GM10266 (cell line): Measurements from ENCODE around the gene ERO1B.

Source experiments
- DNase-seq: peaks from one replicate; pipeline ENCODE4 v3.0.0; 2012; ENCODE audit errors: extremely low spot score
- CTCF ChIP-seq: IDR thresholded peaks from 2 replicates; pipeline ENCODE4 v1.5.1; 2012; ENCODE audit warnings: mild to moderate bottlenecking, low read depth; ENCODE audit not compliant: control insufficient read depth, insufficient read depth; ENCODE audit errors: missing control alignments

The ERO1B gene

GRCh38 chr1:236175642-236176336 lies 106.0 kb downstream of the ERO1B start:
- TF ChIP-seq CTCF = no peak
- no peak for DNase-seq

- no peak for DNase-seq
Observed at GRCh38 chr1:236173174-236173767, 108.5 kb downstream of the ERO1B start.

DNA sequence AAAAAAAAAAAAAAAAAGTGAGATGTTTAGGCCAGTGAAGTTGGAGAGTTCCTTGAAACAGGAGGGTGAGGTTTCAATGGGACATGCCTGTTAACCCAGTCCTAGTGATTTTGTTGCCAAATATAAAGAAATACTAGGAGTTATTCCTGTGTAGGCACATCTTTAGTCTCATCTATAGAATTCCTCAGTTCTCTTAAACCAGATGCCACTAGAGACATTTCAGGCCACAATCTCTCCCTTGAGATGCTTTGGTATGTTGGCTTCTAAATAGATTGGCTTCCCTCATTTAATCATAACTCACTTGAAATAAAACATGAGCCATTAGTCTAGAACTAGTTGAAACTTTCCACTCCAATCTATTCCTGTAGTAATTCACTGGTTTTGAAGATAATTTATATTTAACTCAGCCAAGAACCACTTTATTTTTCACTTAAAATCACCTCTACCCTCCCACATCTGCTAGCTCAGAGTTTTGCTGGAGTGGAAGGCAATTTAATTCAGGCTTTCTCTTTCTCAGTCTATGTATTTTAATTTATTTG lies 109.6 kb downstream of the ERO1B start:
- DNase-seq = no peak
- no peak for TF ChIP-seq CTCF

More at GRCh38 chr1:236173174-236173767, 108.5 kb downstream of the ERO1B start:
- TF ChIP-seq CTCF = no peak

DNA sequence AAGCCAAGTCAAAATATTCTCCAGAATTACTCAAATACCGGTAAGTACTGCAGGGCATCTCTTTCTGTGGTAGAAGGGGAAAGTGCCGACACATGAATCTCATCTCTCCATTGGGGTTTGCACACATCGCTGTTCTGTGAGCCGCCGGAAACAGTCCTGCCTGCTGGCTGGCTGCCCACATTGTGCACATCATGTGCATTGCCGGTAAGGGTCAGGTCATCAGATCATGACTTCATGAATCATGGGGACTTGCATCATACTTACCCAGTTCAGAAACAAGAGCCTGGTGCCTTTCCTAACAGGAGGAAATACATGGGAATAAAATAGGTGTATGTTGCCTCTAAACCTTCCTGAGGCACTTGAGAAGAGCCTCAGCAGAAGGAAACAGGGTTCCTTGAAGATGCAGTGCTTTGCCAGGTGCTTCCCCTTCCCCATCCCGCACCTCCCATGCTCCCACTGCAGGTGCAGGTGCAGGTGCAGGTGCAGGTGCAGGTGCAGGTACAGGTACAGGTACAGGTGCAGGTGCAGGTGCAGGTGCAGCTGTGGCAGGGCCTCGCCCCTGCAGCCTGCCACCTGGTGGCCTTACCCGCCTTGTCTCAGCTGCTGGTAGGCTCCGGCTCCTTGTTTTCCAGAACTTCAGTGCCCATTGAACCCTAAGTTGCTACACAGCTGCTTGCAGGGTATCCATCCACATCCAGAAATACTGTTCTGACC lies 112.9 kb downstream of the ERO1B start:
- DNase-seq = no peak

GRCh38 chr1:236167578-236167977 lies 114.2 kb downstream of the ERO1B start:
- TF ChIP-seq CTCF = no peak
- DNase-seq = no peak

More for the DNA sequence above, 112.9 kb downstream of the ERO1B start:
- TF ChIP-seq CTCF = peak; percentile 14

GRCh38 chr1:236167154-236167553 lies 114.6 kb downstream of the ERO1B start:
- TF ChIP-seq CTCF = no peak
- DNase-seq = no peak
